Astrocyte of the cerebellum (primary cell): Measurements from ENCODE around the gene KIFC1.

Source experiments
- DNase-seq: peaks from one replicate; pipeline ENCODE4 v3.0.0-alpha.2; 2011; ENCODE audit warnings: low read depth
- H3K4me3 ChIP-seq: 2 replicates; pipeline ENCODE4 v1.5.1; 2011; ENCODE audit warnings: mild to moderate bottlenecking, low read depth, low read length, moderate library complexity
- in situ Hi-C: cut with HindIII; loops from 2 replicates; pipeline ENCODE4 v1.10.0; 2017; ENCODE audit warnings: low sequenced_read_pairs
- TF ChIP-seq, protein P1 (sequence below): IDR thresholded peaks from 2 replicates; pipeline ENCODE4 v1.5.1; 2012; ENCODE audit warnings: low read length, low read depth, moderate library complexity, mild to moderate bottlenecking; ENCODE audit errors: missing control alignments

The KIFC1 gene

DNA sequence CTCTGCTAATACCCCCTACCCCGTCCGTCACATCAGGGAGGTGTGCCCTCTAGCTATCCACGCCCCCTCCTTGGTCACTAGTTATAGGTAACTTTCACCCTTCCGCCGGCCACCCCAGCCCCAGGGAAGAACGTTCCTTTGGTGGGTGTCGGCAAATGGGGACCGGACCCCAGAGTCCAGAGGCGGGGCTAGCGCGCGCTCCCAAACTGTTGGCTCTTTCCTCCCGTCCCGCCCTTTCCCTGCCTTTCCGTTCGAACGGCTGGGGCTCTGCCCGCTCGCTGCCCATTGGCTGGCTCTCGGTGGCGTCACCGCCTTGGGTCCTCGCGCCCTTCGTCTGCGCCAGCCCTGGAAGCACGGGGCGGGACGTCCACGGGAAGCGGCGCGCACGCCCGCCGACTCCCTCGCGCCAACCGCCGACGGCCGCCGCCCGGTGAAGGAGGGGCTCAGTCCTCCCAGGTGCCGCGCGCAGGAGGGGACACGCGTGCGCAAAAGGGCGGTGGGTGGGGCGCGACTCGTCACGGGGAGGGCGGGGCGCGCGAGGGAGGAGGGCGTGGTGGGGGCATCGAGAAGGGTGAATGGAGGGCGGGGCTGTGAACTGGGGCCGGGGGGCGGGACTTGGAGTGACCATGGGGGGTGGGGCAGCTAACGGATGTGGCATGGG is 18.6 kb downstream of the KIFC1 start:
- H3K4me3 ChIP-seq, result peak overlapping the region; percentile 72
- DNase-seq, result peak; percentile 94
- TF ChIP-seq, protein P1, sequence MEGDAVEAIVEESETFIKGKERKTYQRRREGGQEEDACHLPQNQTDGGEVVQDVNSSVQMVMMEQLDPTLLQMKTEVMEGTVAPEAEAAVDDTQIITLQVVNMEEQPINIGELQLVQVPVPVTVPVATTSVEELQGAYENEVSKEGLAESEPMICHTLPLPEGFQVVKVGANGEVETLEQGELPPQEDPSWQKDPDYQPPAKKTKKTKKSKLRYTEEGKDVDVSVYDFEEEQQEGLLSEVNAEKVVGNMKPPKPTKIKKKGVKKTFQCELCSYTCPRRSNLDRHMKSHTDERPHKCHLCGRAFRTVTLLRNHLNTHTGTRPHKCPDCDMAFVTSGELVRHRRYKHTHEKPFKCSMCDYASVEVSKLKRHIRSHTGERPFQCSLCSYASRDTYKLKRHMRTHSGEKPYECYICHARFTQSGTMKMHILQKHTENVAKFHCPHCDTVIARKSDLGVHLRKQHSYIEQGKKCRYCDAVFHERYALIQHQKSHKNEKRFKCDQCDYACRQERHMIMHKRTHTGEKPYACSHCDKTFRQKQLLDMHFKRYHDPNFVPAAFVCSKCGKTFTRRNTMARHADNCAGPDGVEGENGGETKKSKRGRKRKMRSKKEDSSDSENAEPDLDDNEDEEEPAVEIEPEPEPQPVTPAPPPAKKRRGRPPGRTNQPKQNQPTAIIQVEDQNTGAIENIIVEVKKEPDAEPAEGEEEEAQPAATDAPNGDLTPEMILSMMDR, result no peak
- in situ Hi-C loops, result no loop called here

DNA sequence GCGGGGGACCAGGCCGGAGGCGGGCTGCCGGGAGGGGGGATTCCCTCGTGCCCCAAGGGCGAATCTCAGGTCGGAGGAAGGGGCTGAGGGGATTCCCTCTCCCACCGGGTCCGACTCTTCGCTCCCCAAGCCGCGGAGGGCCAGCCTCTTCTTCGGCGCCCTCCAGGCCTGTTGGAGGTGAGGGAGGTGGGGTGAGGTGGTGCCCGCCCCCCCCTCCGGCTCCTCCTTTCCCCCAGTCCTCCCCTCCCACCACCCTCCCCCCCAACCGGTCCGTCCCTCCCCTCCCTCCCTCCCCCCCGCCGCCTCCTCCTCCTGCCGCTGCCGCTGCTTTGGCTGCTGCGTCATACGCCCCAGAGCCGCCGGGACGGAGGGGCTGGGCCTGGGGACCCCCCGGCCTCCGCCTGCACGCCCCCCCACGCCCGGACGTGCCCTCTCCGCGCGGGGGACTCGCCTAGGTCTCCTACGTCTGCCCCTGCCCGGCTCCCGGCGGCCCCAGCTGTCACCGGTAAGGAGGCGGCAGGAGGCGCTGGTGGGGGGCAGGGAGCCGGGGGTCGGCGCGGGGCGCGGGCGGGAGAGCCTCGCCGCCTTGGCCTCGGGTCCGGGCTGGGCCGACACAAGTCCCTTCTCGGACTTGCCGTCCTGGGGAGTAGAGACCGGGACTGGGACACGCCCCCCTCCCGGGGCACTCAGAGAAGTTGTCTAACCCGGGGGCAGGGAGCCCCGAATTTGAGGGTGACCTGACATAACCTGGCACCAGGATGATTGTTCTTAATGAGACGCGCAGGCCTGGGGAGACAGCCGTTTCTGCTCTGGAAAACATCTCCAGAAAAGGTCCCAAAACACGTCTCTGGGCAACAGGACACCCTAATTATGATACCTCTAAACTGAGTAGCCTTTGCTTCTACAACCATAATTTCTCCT is 19.3 kb downstream of the KIFC1 start, which contains the start of gene PHF1:
Gene PHF1 (plus strand): TSS at position 304 of the 921 bp plus-strand sequence. CDS start 1,250 bp downstream, outside the sequence.
- TF ChIP-seq, protein P1, result no peak
- H3K4me3 ChIP-seq, result peak within 1 kb of the TSS; percentile 72
- in situ Hi-C loops, result no loop called here
- DNase-seq, result peak; percentile 38

DNA sequence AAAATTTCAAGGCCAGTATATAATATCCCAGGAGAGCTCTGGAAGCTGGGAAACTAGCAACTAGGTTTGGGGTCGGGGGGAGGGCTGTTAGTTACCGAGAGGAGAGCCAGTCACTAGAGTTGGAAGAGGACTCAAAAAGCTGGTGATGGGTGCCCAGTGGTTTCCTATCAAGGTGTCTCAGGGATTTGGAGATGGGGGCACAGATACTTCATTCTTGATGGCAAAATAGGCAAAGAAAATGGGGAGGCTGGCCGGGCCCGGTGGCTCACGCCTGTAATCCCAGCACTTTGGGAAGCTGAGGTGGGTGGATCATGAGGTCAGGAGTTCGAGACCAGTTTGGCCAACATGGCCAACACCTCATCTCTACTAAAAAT is 20.0 kb downstream of the KIFC1 start:
- TF ChIP-seq, protein P1, result no peak
- in situ Hi-C loops, result no loop called here

DNA sequence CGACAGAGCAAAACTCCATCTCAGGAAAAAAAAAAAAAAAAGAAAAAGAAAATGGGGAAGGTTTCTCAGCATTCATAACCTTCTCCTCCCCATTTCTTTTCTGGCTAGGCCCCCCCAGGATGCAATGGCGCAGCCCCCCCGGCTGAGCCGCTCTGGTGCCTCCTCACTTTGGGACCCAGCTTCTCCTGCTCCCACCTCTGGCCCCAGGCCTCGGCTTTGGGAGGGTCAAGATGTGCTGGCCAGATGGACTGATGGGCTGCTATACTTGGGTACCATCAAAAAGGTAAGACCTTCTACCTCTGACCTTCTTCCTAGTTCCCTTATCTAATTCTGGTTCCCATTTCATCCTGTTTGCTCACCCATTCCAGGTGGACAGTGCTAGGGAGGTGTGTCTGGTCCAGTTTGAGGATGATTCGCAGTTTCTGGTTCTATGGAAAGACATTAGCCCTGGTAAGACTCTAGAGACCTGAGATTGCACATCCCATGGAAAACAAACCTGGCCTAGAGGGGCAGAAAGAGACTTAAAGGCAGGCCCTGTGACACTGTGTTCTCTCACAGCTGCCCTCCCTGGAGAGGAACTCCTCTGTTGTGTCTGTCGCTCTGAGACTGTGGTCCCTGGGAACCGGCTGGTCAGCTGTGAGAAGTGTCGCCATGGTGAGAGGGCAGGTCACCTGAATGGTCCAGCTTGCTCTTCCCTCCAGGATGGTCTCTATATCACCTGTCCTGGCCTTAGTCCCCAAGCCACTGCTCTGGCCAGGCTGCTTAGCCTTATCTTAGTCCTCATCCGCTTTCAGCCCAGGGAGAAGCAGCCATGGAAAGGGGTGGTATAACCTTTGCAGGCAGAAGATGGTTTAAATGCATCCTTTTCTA is 20.8 kb downstream of the KIFC1 start:
- in situ Hi-C loops, result no loop called here
- H3K4me3 ChIP-seq, result no peak overlapping the region
- TF ChIP-seq, protein P1, result no peak
- no peak for DNase-seq

More for the DNA sequence above, 20.0 kb downstream of the KIFC1 start:
- H3K4me3 ChIP-seq, result peak overlapping the region; percentile 72
- no peak for DNase-seq

DNA sequence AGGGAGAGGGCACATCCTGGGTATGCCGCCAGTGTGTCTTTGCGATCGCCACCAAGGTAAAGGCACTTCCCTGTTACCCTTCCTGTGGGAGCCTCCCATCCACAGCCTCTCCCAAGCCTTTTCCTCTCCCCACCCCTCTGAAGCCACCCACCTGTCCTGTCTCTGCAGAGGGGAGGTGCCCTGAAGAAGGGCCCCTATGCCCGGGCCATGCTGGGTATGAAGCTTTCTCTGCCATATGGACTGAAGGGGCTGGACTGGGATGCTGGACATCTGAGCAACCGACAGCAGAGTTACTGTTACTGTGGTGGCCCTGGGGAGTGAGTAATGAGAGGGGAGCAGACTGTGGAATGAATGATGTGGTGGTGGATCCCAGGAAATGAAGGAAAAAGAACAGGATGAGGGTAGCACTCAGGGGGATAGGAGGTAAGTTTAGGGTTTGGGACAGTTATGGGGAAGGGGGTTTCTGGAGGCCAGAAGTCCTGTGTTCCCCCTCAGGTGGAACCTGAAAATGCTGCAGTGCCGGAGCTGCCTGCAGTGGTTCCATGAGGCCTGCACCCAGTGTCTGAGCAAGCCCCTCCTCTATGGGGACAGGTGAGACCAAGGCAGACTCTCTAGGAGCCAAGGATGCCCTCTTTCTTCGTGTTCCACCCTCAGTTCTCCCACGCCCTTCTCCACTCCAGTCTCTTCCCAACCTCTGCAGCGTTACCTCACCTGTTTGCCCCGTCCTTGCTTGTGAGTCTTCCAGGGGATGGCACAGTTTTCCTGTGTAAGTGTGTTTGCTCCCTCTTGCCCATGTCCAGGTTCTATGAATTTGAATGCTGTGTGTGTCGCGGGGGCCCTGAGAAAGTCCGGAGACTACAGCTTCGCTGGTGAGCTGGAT is 21.9 kb downstream of the KIFC1 start:
- TF ChIP-seq, protein P1, result no peak
- in situ Hi-C loops, result no loop called here
- H3K4me3 ChIP-seq, result no peak overlapping the region
- DNase-seq, result no peak
